Smooth muscle cell (in vitro differentiated cells): ENCODE results near the gene TDP2. TPM values are rescaled to one million over a fixed set of nuclear protein-coding genes. Genes with fewer than 3 reads are reported as not detected.

Source experiments
- DNase-seq: peaks from one replicate; lab custom pipeline; 2025; ENCODE audit not compliant: unreplicated experiment; lab: John Stamatoyannopoulos, UW
- H2AFZ ChIP-seq: fragments of 200-600 bp; sonication (generic); 2 replicates; pipeline ENCODE4 v1.6.0; 2016; ENCODE audit warnings: antibody characterized with exemption, low read depth, mild to moderate bottlenecking
- H3F3A ChIP-seq: fragments of 200-600 bp; sonication (generic); 2 replicates; pipeline ENCODE4 v1.6.0; 2017; ENCODE audit warnings: antibody characterized with exemption, low read depth
- H3K27ac ChIP-seq: fragments of 200-600 bp; sonication (generic); 2 replicates; pipeline ENCODE4 v1.5.1; 2016; ENCODE audit warnings: low read depth, mild to moderate bottlenecking
- H3K27me3 ChIP-seq: fragments of 200-600 bp; sonication (generic); 2 replicates; pipeline ENCODE4 v1.6.1; 2016; ENCODE audit warnings: low read depth, mild to moderate bottlenecking
- H3K36me3 ChIP-seq: fragments of 200-600 bp; sonication (generic); 2 replicates; pipeline ENCODE4 v1.5.1; 2016; ENCODE audit warnings: low read depth
- H3K4me1 ChIP-seq: fragments of 200-600 bp; sonication (generic); 2 replicates; pipeline ENCODE4 v1.5.1; 2016; ENCODE audit warnings: low read depth
- H3K4me2 ChIP-seq: fragments of 200-600 bp; sonication (generic); 2 replicates; pipeline ENCODE4 v1.6.0; 2016; ENCODE audit warnings: mild to moderate bottlenecking
- H3K4me3 ChIP-seq: fragments of 200-600 bp; sonication (generic); 2 replicates; pipeline ENCODE4 v1.5.1; 2016; ENCODE audit warnings: mild to moderate bottlenecking
- H3K79me2 ChIP-seq: fragments of 200-600 bp; sonication (generic); 2 replicates; pipeline ENCODE4 v1.6.0; 2016; ENCODE audit warnings: low read depth, mild to moderate bottlenecking
- H3K9ac ChIP-seq: fragments of 200-600 bp; sonication (generic); 2 replicates; pipeline ENCODE4 v1.6.0; 2016; ENCODE audit warnings: low read depth
- H3K9me3 ChIP-seq: fragments of 200-600 bp; sonication (generic); replicated peaks from 2 replicates; pipeline ENCODE4 v1.5.1; 2016; ENCODE audit warnings: low read depth
- H4K20me1 ChIP-seq: fragments of 200-600 bp; sonication (generic); 2 replicates; pipeline ENCODE4 v1.6.0; 2016; ENCODE audit warnings: low read depth
- WGBS: methylation state at CpG from one replicate; pipeline ENCODE4 v1.1.7; 2016; ENCODE audit warnings: low lambda C conversion rate; 5-methylcytosine and 5-hydroxymethylcytosine counted together
- polyA plus RNA-seq: library from polyadenylated mRNA; unstranded; fragments of >200 nt; fragmentation: Nextera tagmentation; extraction: Ambion mirVana; gene quantifications from 2 replicates; pipeline ENCODE4 v1.2.1, GENCODE V29; 2016
- total RNA-seq: library from RNA; depleted of rRNA; stranded (reverse); fragments of >200 nt; gene quantifications from 2 replicates; pipeline ENCODE4 v1.2.3, GENCODE V29; 2014
- TF ChIP-seq, protein P1 (sequence below): fragments of 200-600 bp; sonication (generic); IDR thresholded peaks from 2 replicates; pipeline ENCODE4 v1.5.1; 2017; ENCODE audit warnings: borderline replicate concordance, mild to moderate bottlenecking, antibody characterized with exemption; ENCODE audit not compliant: insufficient read depth, poor library complexity, severe bottlenecking

Gene TDP2
- total and polyA plus RNA-seq, 2 experiments from 2014 or later: 13.0 to 16.2 TPM

DNA sequence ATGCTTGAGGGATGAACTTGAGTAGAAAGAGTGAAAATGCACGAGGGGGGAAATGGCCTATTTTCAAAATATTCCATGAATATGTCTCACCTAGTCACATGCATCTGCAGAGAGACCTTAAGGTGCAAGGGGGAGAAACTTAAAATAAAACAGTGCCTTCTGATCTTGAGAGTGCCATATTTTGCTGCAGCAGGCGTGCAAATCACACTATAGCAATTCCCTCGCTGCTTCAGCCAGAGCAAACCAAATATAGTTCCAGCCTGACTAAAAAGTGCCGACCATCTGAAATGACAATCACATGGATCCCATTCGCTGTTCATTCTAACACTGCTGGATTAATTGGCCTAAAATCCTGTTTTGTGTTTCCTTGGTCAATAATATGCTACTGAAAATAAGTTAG is 47.0 kb downstream of the TDP2 start:
- H2AFZ ChIP-seq: no peak overlapping the region
- H3K36me3 ChIP-seq: no peaks in the 10 kb centered on the region
- 93% methylated on average over 5 of the region's 5 CpGs for WGBS
- H3K9me3 ChIP-seq: no peaks in the 10 kb centered on the region
- no peaks in the 10 kb centered on the region for H3K79me2 ChIP-seq
- peaks cover 2% of the 10 kb centered on the region for H3K27me3 ChIP-seq
- no peaks in the 10 kb centered on the region for H3F3A ChIP-seq
- no peak overlapping the region for H3K27ac ChIP-seq
- no peak overlapping the region for H3K4me3 ChIP-seq
- no peaks in the 10 kb centered on the region for H3K4me1 ChIP-seq
- no peaks in the 10 kb centered on the region for H4K20me1 ChIP-seq
- no peak for DNase-seq
- no peak overlapping the region for H3K9ac ChIP-seq
- H3K4me2 ChIP-seq: no peak overlapping the region
- TF ChIP-seq, protein P1, sequence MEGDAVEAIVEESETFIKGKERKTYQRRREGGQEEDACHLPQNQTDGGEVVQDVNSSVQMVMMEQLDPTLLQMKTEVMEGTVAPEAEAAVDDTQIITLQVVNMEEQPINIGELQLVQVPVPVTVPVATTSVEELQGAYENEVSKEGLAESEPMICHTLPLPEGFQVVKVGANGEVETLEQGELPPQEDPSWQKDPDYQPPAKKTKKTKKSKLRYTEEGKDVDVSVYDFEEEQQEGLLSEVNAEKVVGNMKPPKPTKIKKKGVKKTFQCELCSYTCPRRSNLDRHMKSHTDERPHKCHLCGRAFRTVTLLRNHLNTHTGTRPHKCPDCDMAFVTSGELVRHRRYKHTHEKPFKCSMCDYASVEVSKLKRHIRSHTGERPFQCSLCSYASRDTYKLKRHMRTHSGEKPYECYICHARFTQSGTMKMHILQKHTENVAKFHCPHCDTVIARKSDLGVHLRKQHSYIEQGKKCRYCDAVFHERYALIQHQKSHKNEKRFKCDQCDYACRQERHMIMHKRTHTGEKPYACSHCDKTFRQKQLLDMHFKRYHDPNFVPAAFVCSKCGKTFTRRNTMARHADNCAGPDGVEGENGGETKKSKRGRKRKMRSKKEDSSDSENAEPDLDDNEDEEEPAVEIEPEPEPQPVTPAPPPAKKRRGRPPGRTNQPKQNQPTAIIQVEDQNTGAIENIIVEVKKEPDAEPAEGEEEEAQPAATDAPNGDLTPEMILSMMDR: no peak

DNA sequence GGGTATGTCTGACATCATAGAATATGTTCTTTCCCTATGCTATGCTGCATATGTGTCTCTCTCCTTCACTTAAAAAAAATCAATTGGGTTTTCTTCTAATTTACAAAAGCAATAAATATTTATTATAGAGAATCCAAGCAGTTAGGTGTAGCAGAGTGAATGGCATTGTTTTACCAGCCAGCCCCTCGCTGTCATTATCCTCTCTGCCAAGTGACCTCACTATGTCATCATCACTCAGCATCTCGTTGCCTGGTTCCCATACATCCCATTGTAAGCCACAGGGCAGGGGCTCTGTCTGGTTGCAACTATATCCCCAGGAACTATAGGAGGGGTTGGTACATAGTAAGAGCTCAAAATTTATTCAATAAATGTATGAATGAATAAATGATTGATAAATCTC is 52.1 kb downstream of the TDP2 start:
- WGBS: 79% methylated on average over 2 of the region's 2 CpGs
- TF ChIP-seq, protein P1: no peak

DNA sequence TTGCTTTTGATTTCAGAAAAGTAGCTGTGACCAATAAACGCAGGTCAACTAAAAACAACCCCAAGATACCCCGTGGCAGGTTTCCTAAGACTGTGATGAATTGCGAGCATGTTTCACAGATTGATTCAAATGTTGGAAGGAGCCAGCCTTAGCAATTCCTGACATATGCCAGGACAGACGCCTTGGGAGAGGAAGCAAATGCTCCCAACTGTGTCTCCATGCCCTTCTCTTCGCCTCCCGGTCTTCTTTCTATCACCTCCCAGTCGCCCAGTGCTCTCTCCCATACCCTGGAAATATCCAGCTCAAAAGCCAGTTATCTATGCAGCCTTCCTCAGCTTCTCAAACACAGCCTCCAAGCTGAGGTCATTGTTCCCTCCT is 52.7 kb downstream of the TDP2 start:
- Histone ChIP-seq H3K79me2 (no peaks in the 10 kb centered on the region), H3K4me1 (no peaks in the 10 kb centered on the region), H4K20me1 (no peaks in the 10 kb centered on the region), H3K27ac (no peak overlapping the region), H3K27me3 (peaks cover 4% of the 10 kb centered on the region), H2AFZ (no peak overlapping the region), H3K4me3 (no peak overlapping the region), H3F3A (no peaks in the 10 kb centered on the region), H3K9ac (no peak overlapping the region), H3K36me3 (no peaks in the 10 kb centered on the region), H3K4me2 (no peak overlapping the region), H3K9me3 (no peaks in the 10 kb centered on the region)
- WGBS: 80% methylated on average over 7 of the region's 7 CpGs
- DNase-seq: no peak
- TF ChIP-seq, protein P1: no peak

More for the DNA sequence above, 52.1 kb downstream of the TDP2 start:
- DNase-seq: no peak
- H3K27ac ChIP-seq: no peak overlapping the region
- H3F3A ChIP-seq: no peaks in the 10 kb centered on the region
- no peak overlapping the region for H3K9ac ChIP-seq
- no peak overlapping the region for H3K4me3 ChIP-seq
- H3K4me1 ChIP-seq: no peaks in the 10 kb centered on the region
- no peaks in the 10 kb centered on the region for H3K9me3 ChIP-seq
- no peaks in the 10 kb centered on the region for H3K79me2 ChIP-seq
- H3K36me3 ChIP-seq: no peaks in the 10 kb centered on the region
- no peak overlapping the region for H3K4me2 ChIP-seq
- no peaks in the 10 kb centered on the region for H4K20me1 ChIP-seq
- H3K27me3 ChIP-seq: peaks cover 4% of the 10 kb centered on the region
- H2AFZ ChIP-seq: no peak overlapping the region

DNA sequence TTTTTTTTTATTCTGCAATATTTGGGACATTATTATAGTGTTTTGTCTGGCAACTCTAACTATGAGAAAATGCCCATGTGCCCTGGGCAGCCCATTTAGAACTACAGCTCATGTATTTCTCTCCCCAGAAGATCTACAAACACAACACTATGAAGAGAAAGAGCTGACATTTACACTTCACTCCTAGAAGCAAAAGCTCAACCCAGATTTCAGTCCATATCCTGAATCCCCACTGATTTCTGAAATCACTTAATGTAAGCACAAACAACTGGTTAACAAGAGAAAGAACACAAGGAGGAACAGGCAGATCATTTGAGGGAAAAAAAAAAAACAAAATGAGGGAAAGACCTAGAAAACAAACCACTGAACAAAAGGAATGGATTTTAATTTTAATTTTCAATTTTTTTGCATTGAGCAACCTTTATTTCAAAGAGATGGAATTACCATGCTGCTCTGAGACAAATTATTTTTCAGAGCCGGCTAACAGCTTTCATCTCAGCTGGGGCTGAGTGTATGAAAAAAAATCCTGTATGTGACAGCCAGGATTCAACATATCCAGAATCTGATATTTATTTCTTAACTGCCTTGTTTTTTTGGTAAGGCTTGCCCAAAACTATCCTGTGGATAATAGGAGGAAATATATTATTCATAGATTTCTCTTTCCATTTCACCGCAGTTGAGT is 53.2 kb downstream of the TDP2 start:
- 94% methylated on average over 2 of the region's 2 CpGs for WGBS
- H3K79me2 ChIP-seq: no peaks in the 10 kb centered on the region
- H3K4me2 ChIP-seq: no peak overlapping the region
- TF ChIP-seq, protein P1: no peak
- H3F3A ChIP-seq: no peaks in the 10 kb centered on the region
- H3K4me1 ChIP-seq: no peaks in the 10 kb centered on the region
- H3K27me3 ChIP-seq: peaks cover 4% of the 10 kb centered on the region
- H3K9ac ChIP-seq: no peak overlapping the region
- no peaks in the 10 kb centered on the region for H3K9me3 ChIP-seq
- H2AFZ ChIP-seq: no peak overlapping the region
- DNase-seq: no peak
- H4K20me1 ChIP-seq: no peaks in the 10 kb centered on the region
- H3K4me3 ChIP-seq: no peak overlapping the region
- H3K27ac ChIP-seq: no peak overlapping the region
- no peaks in the 10 kb centered on the region for H3K36me3 ChIP-seq
